ENCODE results near the gene CASP10. TPM values are rescaled to one million over a fixed set of nuclear protein-coding genes. Genes with fewer than 3 reads are reported as not detected.

Gene CASP10
- total and polyA plus RNA-seq, 9 of the 15 experiments (the other 6 are each of a cell fraction or from before 2014, with no cell fraction given) = 7.1 to 20.4 (median 10.8) TPM

DNA sequence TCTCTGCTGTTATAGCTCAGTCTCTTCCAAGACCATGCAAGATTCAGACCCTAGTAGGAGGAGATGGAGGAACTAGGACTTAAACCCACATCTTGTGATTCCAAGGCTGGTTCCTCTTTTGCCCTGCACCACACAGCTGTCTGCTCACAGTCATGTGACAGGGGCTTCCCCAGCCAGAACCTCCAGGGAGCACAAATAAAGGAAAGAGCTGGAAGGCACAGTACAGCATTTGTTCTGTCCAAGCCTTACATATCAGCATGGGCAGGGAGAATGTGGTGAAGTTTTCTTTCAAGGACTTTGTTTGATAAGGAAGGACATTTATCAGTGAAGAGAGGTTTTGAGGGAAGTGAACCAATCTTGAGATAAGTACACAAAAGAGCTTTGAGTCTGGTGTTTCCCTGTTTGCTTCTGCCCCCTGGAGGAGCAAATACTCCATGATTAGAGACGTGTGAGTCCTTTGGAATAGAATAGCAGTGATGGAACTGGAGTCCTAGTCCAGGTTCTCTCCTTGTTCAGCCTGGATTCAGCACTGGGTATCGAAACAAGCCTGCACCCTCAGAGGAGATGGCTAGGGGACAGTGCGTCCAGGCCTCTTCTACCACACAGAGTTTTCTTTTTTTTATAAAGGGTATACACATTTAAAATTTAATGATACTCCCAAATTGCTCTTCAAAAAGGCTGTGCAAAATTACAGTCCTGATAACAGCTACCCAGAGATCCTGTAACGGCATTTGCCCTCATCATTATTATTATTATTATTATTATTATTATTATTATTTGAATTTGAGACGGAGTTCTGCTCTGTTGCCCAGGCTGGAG lies 24.6 kb upstream of the CASP10 start (continued):
- TF ChIP-seq ZNF263 (CRISPR knock-in tag; IDR thresholded peaks at IDR 0.05; ENCODE audit: borderline replicate concordance) (peak; percentile 79; the same call in 1 of the 2 replicates), ZNF445 (CRISPR knock-in tag; IDR thresholded peaks at IDR 0.05; ENCODE audit: low read depth) (no peak), ZNF830 (CRISPR knock-in tag; IDR thresholded peaks at IDR 0.05) (no peak), CBFA2T3 (IDR thresholded peaks at IDR 0.05) (peak; percentile 84), RBM25 (IDR thresholded peaks at IDR 0.05; ENCODE audit: low read depth, low read length, severe bottlenecking) (no peak), NBN (IDR thresholded peaks at IDR 0.05; ENCODE audit: low read depth) (no peak), MCM2 (IDR thresholded peaks at IDR 0.05; ENCODE audit: low read depth) (no peak), HMGN3 (IDR thresholded peaks at IDR 0.05; ENCODE audit: borderline replicate concordance, extremely low read depth, insufficient read length, low read depth, low read length) (no peak), ZNF696 (CRISPR knock-in tag; conservative IDR thresholded peaks at IDR 0.05) (no peak), SPI1 (IDR thresholded peaks at IDR 0.05; ENCODE audit: borderline replicate concordance, low read depth, low read length) (peak; percentile 89), CHD2 (IDR thresholded peaks at IDR 0.05; ENCODE audit: low read depth, low read length) (no peak), CREM (IDR thresholded peaks at IDR 0.05; ENCODE audit: low read depth) (no peak; the same call in 1 of the 2 replicates), FIP1L1 (IDR thresholded peaks at IDR 0.05; ENCODE audit: low read depth, low read length, poor library complexity, severe bottlenecking) (no peak), HLTF (IDR thresholded peaks at IDR 0.05) (no peak), RBM17 (IDR thresholded peaks at IDR 0.05; ENCODE audit: borderline replicate concordance, low read depth, low read length) (no peak), TAF1 (IDR thresholded peaks at IDR 0.05; ENCODE audit: control insufficient read depth, extremely low read depth, insufficient read depth, low read length, severe bottlenecking) (no peak), PRPF4 (IDR thresholded peaks at IDR 0.05; ENCODE audit: insufficient read depth, low read depth, low read length, poor library complexity, severe bottlenecking) (no peak), ZNF589 (CRISPR knock-in tag; IDR thresholded peaks at IDR 0.05; ENCODE audit: low read depth) (peak; percentile 53; the same call in 1 of the 2 replicates), ARNT (IDR thresholded peaks at IDR 0.05) (no peak), EP400 (IDR thresholded peaks at IDR 0.05) (peak; percentile 53; the same call in 1 of the 2 replicates)
- TF ChIP-seq, protein P1, sequence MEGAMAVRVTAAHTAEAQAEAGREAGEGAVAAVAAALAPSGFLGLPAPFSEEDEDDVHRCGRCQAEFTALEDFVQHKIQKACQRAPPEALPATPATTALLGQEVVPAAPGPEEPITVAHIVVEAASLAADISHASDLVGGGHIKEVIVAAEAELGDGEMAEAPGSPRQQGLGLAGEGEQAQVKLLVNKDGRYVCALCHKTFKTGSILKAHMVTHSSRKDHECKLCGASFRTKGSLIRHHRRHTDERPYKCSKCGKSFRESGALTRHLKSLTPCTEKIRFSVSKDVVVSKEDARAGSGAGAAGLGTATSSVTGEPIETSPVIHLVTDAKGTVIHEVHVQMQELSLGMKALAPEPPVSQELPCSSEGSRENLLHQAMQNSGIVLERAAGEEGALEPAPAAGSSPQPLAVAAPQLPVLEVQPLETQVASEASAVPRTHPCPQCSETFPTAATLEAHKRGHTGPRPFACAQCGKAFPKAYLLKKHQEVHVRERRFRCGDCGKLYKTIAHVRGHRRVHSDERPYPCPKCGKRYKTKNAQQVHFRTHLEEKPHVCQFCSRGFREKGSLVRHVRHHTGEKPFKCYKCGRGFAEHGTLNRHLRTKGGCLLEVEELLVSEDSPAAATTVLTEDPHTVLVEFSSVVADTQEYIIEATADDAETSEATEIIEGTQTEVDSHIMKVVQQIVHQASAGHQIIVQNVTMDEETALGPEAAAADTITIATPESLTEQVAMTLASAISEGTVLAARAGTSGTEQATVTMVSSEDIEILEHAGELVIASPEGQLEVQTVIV (CRISPR knock-in tag; IDR thresholded peaks at IDR 0.05; ENCODE audit: borderline replicate concordance) = no peak
- TF ChIP-seq, protein P2, sequence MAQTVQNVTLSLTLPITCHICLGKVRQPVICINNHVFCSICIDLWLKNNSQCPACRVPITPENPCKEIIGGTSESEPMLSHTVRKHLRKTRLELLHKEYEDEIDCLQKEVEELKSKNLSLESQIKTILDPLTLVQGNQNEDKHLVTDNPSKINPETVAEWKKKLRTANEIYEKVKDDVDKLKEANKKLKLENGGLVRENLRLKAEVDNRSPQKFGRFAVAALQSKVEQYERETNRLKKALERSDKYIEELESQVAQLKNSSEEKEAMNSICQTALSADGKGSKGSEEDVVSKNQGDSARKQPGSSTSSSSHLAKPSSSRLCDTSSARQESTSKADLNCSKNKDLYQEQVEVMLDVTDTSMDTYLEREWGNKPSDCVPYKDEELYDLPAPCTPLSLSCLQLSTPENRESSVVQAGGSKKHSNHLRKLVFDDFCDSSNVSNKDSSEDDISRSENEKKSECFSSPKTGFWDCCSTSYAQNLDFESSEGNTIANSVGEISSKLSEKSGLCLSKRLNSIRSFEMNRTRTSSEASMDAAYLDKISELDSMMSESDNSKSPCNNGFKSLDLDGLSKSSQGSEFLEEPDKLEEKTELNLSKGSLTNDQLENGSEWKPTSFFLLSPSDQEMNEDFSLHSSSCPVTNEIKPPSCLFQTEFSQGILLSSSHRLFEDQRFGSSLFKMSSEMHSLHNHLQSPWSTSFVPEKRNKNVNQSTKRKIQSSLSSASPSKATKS (CRISPR knock-in tag; IDR thresholded peaks at IDR 0.05) = no peak
- TF ChIP-seq, protein P3, sequence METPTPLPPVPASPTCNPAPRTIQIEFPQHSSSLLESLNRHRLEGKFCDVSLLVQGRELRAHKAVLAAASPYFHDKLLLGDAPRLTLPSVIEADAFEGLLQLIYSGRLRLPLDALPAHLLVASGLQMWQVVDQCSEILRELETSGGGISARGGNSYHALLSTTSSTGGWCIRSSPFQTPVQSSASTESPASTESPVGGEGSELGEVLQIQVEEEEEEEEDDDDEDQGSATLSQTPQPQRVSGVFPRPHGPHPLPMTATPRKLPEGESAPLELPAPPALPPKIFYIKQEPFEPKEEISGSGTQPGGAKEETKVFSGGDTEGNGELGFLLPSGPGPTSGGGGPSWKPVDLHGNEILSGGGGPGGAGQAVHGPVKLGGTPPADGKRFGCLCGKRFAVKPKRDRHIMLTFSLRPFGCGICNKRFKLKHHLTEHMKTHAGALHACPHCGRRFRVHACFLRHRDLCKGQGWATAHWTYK (CRISPR knock-in tag; IDR thresholded peaks at IDR 0.05) = no peak

Measured in K562 (cell line).